Mesodermal cell (in vitro differentiated cells): ENCODE results near the gene SMG9.
"Not testable (repeated sequence)": the region's sequence is repeated elsewhere in the genome, so short reads cannot be mapped to it uniquely, and the experiment has no call there.

ENCODE experiments used
- H3K27ac ChIP-seq: 2 replicates; pipeline ENCODE4 v1.7.0; 2013; ENCODE audit warnings: mild to moderate bottlenecking, low read depth, low read length, moderate library complexity; ENCODE audit not compliant: severe bottlenecking
- H3K36me3 ChIP-seq: 2 replicates; pipeline ENCODE4 v1.7.1; 2013; ENCODE audit warnings: mild to moderate bottlenecking, low read length, moderate library complexity; ENCODE audit not compliant: control insufficient read depth, insufficient read depth
- H3K4me1 ChIP-seq: one replicate; pipeline ENCODE4 v1.7.1; 2013; ENCODE audit warnings: mild to moderate bottlenecking, low read length; ENCODE audit not compliant: insufficient read depth, control insufficient read depth, poor library complexity, severe bottlenecking
- H3K4me3 ChIP-seq: 2 replicates; pipeline ENCODE4 v1.7.0; 2013; ENCODE audit warnings: low read length, control low read depth, mild to moderate bottlenecking; ENCODE audit not compliant: insufficient read depth, poor library complexity, severe bottlenecking; ENCODE audit errors: extremely low read depth
- H3K9me3 ChIP-seq: 2 replicates; pipeline ENCODE4 v1.7.1; 2013; ENCODE audit warnings: mild to moderate bottlenecking, low read length, moderate library complexity; ENCODE audit not compliant: control insufficient read depth
- WGBS, 2 experiments: methylation state at CpG; one replicate each; pipeline ENCODE4 v1.1.5; 2013; ENCODE audit warnings: missing lambda C conversion rate in 2 of 2; ENCODE audit not compliant: insufficient coverage in 2 of 2; 5-methylcytosine and 5-hydroxymethylcytosine counted together

SMG9 gene

GRCh38 chr19:43767818-43768217, 13.1 kb upstream of the SMG9 start:
- WGBS, 2 experiments, result 80 to 90% methylated on average over 1 of the region's 1 CpG

GRCh38 chr19:43767316-43767715, 12.6 kb upstream of the SMG9 start:
- no peak overlapping the region for H3K4me3 ChIP-seq
- H3K9me3 ChIP-seq, result no peaks in the 10 kb centered on the region
- WGBS, 2 experiments, result 85 to 100% methylated on average over 1 to 4 of the region's 7 CpGs
- no peak overlapping the region for H3K27ac ChIP-seq
- peaks cover 31% of the 10 kb centered on the region for H3K4me1 ChIP-seq
- H3K36me3 ChIP-seq, result no peaks in the 10 kb centered on the region

More at GRCh38 chr19:43767818-43768217, 13.1 kb upstream of the SMG9 start:
- Histone ChIP-seq H3K9me3 (no peaks in the 10 kb centered on the region), H3K4me1 (peaks cover 31% of the 10 kb centered on the region), H3K36me3 (no peaks in the 10 kb centered on the region), H3K27ac (no peak overlapping the region), H3K4me3 (no peak overlapping the region)

GRCh38 chr19:43766755-43767043, 11.9 kb upstream of the SMG9 start:
- 100% methylated on average over 2 of the region's 4 CpGs; no CpG with 5 or more reads in 1 of the 2 experiments for WGBS, 2 experiments
- H3K4me1 ChIP-seq, result peaks cover 31% of the 10 kb centered on the region
- no peak overlapping the region for H3K27ac ChIP-seq
- no peak overlapping the region for H3K4me3 ChIP-seq
- H3K36me3 ChIP-seq, result no peaks in the 10 kb centered on the region
- no peaks in the 10 kb centered on the region for H3K9me3 ChIP-seq

- H3K9me3 ChIP-seq, result no peaks in the 10 kb centered on the region
- H3K4me3 ChIP-seq, result no peak overlapping the region
- H3K27ac ChIP-seq, result peak overlapping the region; percentile 83
- WGBS, 2 experiments, result 29 to 46% methylated on average over 7 to 11 of the region's 16 CpGs
- H3K36me3 ChIP-seq, result no peaks in the 10 kb centered on the region
- H3K4me1 ChIP-seq, result peaks cover 31% of the 10 kb centered on the region
Measured at GRCh38 chr19:43765109-43765876, 10.5 kb upstream of the SMG9 start.

GRCh38 chr19:43764684-43765083, 9.9 kb upstream of the SMG9 start:
- not testable (repeated sequence) for H3K9me3 ChIP-seq, H3K36me3 ChIP-seq, H3K4me3 ChIP-seq
- WGBS, 2 experiments, result 77 to 80% methylated on average over 8 of the region's 8 CpGs
- Histone ChIP-seq H3K4me1 (peaks cover 31% of the 10 kb centered on the region), H3K27ac (peak overlapping the region; percentile 83)

- no peaks in the 10 kb centered on the region for H3K9me3 ChIP-seq
- peaks cover 38% of the 10 kb centered on the region for H3K4me1 ChIP-seq
- no peak overlapping the region for H3K4me3 ChIP-seq
- 83 to 92% methylated on average over 1 to 2 of the region's 3 CpGs for WGBS, 2 experiments
- no peaks in the 10 kb centered on the region for H3K36me3 ChIP-seq
- H3K27ac ChIP-seq, result peak overlapping the region; percentile 64
Measured at GRCh38 chr19:43763473-43763939, 8.7 kb upstream of the SMG9 start.

GRCh38 chr19:43762814-43763213, 8.1 kb upstream of the SMG9 start:
- H3K4me3 ChIP-seq, result no peak overlapping the region
- 84 to 100% methylated on average over 1 to 2 of the region's 3 CpGs for WGBS, 2 experiments
- no peak overlapping the region for H3K27ac ChIP-seq
- no peaks in the 10 kb centered on the region for H3K36me3 ChIP-seq
- peaks cover 42% of the 10 kb centered on the region for H3K4me1 ChIP-seq
- no peaks in the 10 kb centered on the region for H3K9me3 ChIP-seq

GRCh38 chr19:43760941-43761340, 6.2 kb upstream of the SMG9 start:
- Histone ChIP-seq H3K4me1 (peaks cover 46% of the 10 kb centered on the region), H3K27ac (no peak overlapping the region), H3K9me3 (no peaks in the 10 kb centered on the region), H3K4me3 (no peak overlapping the region), H3K36me3 (peaks cover 8% of the 10 kb centered on the region)
- WGBS, 2 experiments, result 83% methylated on average over 1 of the region's 4 CpGs; no CpG with 5 or more reads in 1 of the 2 experiments

- no peaks in the 10 kb centered on the region for H3K9me3 ChIP-seq
- peaks cover 8% of the 10 kb centered on the region for H3K36me3 ChIP-seq
- H3K4me1 ChIP-seq, result peaks cover 35% of the 10 kb centered on the region
- H3K27ac ChIP-seq, result peak overlapping the region; percentile 59
- no peak overlapping the region for H3K4me3 ChIP-seq
- 69 to 79% methylated on average over 2 to 4 of the region's 5 CpGs for WGBS, 2 experiments
Measured at GRCh38 chr19:43759515-43759914, 4.8 kb upstream of the SMG9 start.

GRCh38 chr19:43755256-43755801, 567 bp upstream of the SMG9 start:
- WGBS, 2 experiments, result 1 to 7% methylated on average over 19 to 23 of the region's 28 CpGs
- H3K36me3 ChIP-seq, result peaks cover 27% of the 10 kb centered on the region

GRCh38 chr19:43754253-43754502, 584 bp downstream of the SMG9 start:
- H3K4me1 ChIP-seq, result peaks cover 35% of the 10 kb centered on the region

More at GRCh38 chr19:43755256-43755801, 567 bp upstream of the SMG9 start:
- Histone ChIP-seq H3K4me3 (peak overlapping the region; percentile 86), H3K27ac (peak overlapping the region; percentile 99), H3K4me1 (peaks cover 40% of the 10 kb centered on the region), H3K9me3 (no peaks in the 10 kb centered on the region)

More at GRCh38 chr19:43754253-43754502, 584 bp downstream of the SMG9 start:
- 0 to 1% methylated on average over 7 to 10 of the region's 11 CpGs for WGBS, 2 experiments
- H3K27ac ChIP-seq, result peak overlapping the region; percentile 99
- peaks cover 39% of the 10 kb centered on the region for H3K36me3 ChIP-seq
- H3K9me3 ChIP-seq, result no peaks in the 10 kb centered on the region
- H3K4me3 ChIP-seq, result peak overlapping the region; percentile 86
